GM19193 (cell line): ENCODE measurements around the gene RGL1.

ENCODE experiments used
- POLR2A ChIP-seq: IDR thresholded peaks from 4 replicates; pipeline ENCODE4 v1.6.1; 2011; ENCODE audit not compliant: insufficient read depth, insufficient read length; ENCODE audit errors: extremely low read depth

Gene RGL1

GRCh38 chr1:183920651-183921050, 115.7 kb downstream of the RGL1 start:
- TF ChIP-seq POLR2A = no peak

- TF ChIP-seq POLR2A = no peak
Observed at GRCh38 chr1:183922197-183922596, 117.3 kb downstream of the RGL1 start.

- no peak for TF ChIP-seq POLR2A
Observed at GRCh38 chr1:183925947-183926346, 121.0 kb downstream of the RGL1 start.

GRCh38 chr1:183926983-183927382, 122.1 kb downstream of the RGL1 start:
- no peak for TF ChIP-seq POLR2A

- no peak for TF ChIP-seq POLR2A
Observed at GRCh38 chr1:183931646-183932271, 126.8 kb downstream of the RGL1 start.

GRCh38 chr1:183932412-183932811, 127.5 kb downstream of the RGL1 start:
- no peak for TF ChIP-seq POLR2A

- no peak for TF ChIP-seq POLR2A
Observed at GRCh38 chr1:183933528-183934179, 128.7 kb downstream of the RGL1 start.

- no peak for TF ChIP-seq POLR2A
Observed at GRCh38 chr1:183934314-183934713, 129.4 kb downstream of the RGL1 start.

GRCh38 chr1:183936009-183936408, 131.1 kb downstream of the RGL1 start:
- TF ChIP-seq POLR2A = no peak

GRCh38 chr1:183936791-183937190, 131.9 kb downstream of the RGL1 start:
- no peak for TF ChIP-seq POLR2A

- TF ChIP-seq POLR2A = no peak
Observed at GRCh38 chr1:183937611-183938010, 132.7 kb downstream of the RGL1 start.

- TF ChIP-seq POLR2A = no peak
Observed at GRCh38 chr1:183941001-183941400, 136.1 kb downstream of the RGL1 start.

GRCh38 chr1:183942933-183943693, 138.2 kb downstream of the RGL1 start:
- TF ChIP-seq POLR2A = no peak

- no peak for TF ChIP-seq POLR2A
Observed at GRCh38 chr1:183945428-183946319, 140.8 kb downstream of the RGL1 start.

GRCh38 chr1:183946320-183946613, 141.3 kb downstream of the RGL1 start:
- TF ChIP-seq POLR2A = no peak
